ENCODE measurements around the gene SPRR1B. TPM values are rescaled to one million over a fixed set of nuclear protein-coding genes. Genes with fewer than 3 reads are reported as not detected.

The SPRR1B gene
- total RNA-seq, 1 experiment from 2014 or later, result 0.66 TPM

- H3K27me3 ChIP-seq (ENCODE audit: insufficient read depth, low read length), result peaks cover 26% of the 10 kb centered on the region; the same call in 1 of the 2 replicates
- ChIA-PET CTCF (no interaction called here), RAD21 (ENCODE audit: low non-redundant PET in 1 of 2, low total read pairs in 2 of 2, uncharacterized antibody in 2 of 2, unreplicated experiment in 2 of 2) (no interaction called here), POLR2A (no interaction called here)
- H4K20me1 ChIP-seq (ENCODE audit: insufficient read depth), result no peaks in the 10 kb centered on the region
- no peak for DNase-seq (ENCODE audit: low read depth, low spot score)
- no peak overlapping the region for H3K27ac ChIP-seq (ENCODE audit: low read depth, low read length)
- H3K4me2 ChIP-seq (ENCODE audit: low read length), result no peak overlapping the region
- no peaks in the 10 kb centered on the region for H3K9me2 ChIP-seq (ENCODE audit: insufficient read depth)
- no TSS peak for BruUV-seq (replicated peaks)
- no peak overlapping the region for H2AFZ ChIP-seq (ENCODE audit: low read depth, low read length, poor library complexity, severe bottlenecking)
- H3K4me3 ChIP-seq (replicated peaks in 1 of 2; ENCODE audit: low read depth in 1 of 2, low read length in 2 of 2), result no peak overlapping the region
- no peaks in the 10 kb centered on the region for H3K36me3 ChIP-seq (ENCODE audit: control insufficient read depth in 1 of 2, insufficient read depth in 2 of 2, low read length in 2 of 2)
- TF ChIP-seq REST (IDR thresholded peaks at IDR 0.05; ENCODE audit: low read depth), result no peak
- TF ChIP-seq SP1 (IDR thresholded peaks at IDR 0.05; ENCODE audit: low read depth), result no peak
- no peak for TF ChIP-seq ZNF274 (IDR thresholded peaks at IDR 0.05; ENCODE audit: low read depth, low read length)
- no peak for TF ChIP-seq CTCF (IDR thresholded peaks at IDR 0.05 in 2 of 3, conservative IDR thresholded peaks at IDR 0.05 in 1 of 3; ENCODE audit: borderline replicate concordance in 1 of 3, insufficient read depth in 1 of 3, low read depth in 2 of 3, low read length in 2 of 3)
- TF ChIP-seq RAD21 (IDR thresholded peaks at IDR 0.05; ENCODE audit: low read depth), result no peak
- TF ChIP-seq JUND (IDR thresholded peaks at IDR 0.05), result no peak
- no peak for TF ChIP-seq EZH2phosphoT487 (IDR thresholded peaks at IDR 0.05; ENCODE audit: borderline replicate concordance)
- no peak for TF ChIP-seq ZBTB33 (IDR thresholded peaks at IDR 0.05; ENCODE audit: extremely low read depth, insufficient replicate concordance, low read length)
- no peak for TF ChIP-seq SRF (IDR thresholded peaks at IDR 0.05; ENCODE audit: low read depth)
- TF ChIP-seq ELF1 (IDR thresholded peaks at IDR 0.05; ENCODE audit: borderline replicate concordance, low read depth), result no peak
- TF ChIP-seq POLR2A (IDR thresholded peaks at IDR 0.05; ENCODE audit: borderline replicate concordance, extremely low read depth, insufficient read depth, insufficient read length), result no peak
- no peak for TF ChIP-seq ZFX (IDR thresholded peaks at IDR 0.05)
- TF ChIP-seq EZH2 (IDR thresholded peaks at IDR 0.05), result no peak
- no peak for TF ChIP-seq TCF7L2 (IDR thresholded peaks at IDR 0.05; ENCODE audit: borderline replicate concordance, extremely low read depth, insufficient read depth, insufficient read length)
- no peak for TF ChIP-seq EGR1 (IDR thresholded peaks at IDR 0.05; ENCODE audit: low read depth)
- TF ChIP-seq FOSL1 (IDR thresholded peaks at IDR 0.05; ENCODE audit: low read depth), result no peak
- H3K9ac ChIP-seq (ENCODE audit: low read length), result no peak overlapping the region
- ATAC-seq, result no peak
- H3K79me2 ChIP-seq (ENCODE audit: insufficient read depth, low read length), result no peaks in the 10 kb centered on the region
- peaks cover 0 to 10% of the 10 kb centered on the region in 2 experiments; a peak in 1 of 4 replicates for H3K4me1 ChIP-seq (ENCODE audit: control insufficient read depth in 1 of 2, insufficient read depth in 2 of 2, low read length in 2 of 2)
- H3K9me3 ChIP-seq (ENCODE audit: control insufficient read depth in 1 of 2, insufficient read depth in 1 of 2, low read depth in 1 of 2, low read length in 2 of 2), result no peaks in the 10 kb centered on the region
- intact Hi-C loops (cut with micrococcal nuclease), result no loop called here
These were observed 33.1 kb upstream of the SPRR1B start for GRCh38 chr1:152997901-152998300.

Data from HCT116 (cell line).